Left hindlimb (tissue), 1 donor: ENCODE measurements around the gene PFKM.
A peak's percentile ranks its signal among the peaks of the same experiment; 100 is the strongest.
"Not testable (repeated sequence)": the region's sequence is repeated elsewhere in the genome, so short reads cannot be mapped to it uniquely, and the experiment has no call there.

Experiments
- DNase-seq: peaks from one replicate; pipeline ENCODE4 v3.0.0-alpha.2; 2018

The PFKM gene

GRCh38 chr12:48115957-48116356 lies 3.2 kb upstream of the PFKM start:
- no peak for DNase-seq

GRCh38 chr12:48118284-48118871 lies 786 bp upstream of the PFKM start:
- DNase-seq = no peak

- no peak for DNase-seq
Measured at GRCh38 chr12:48119834-48120195, 651 bp downstream of the PFKM start.

GRCh38 chr12:48121522-48121921 lies 2.4 kb downstream of the PFKM start:
- no peak for DNase-seq

GRCh38 chr12:48122065-48122834 lies 3.1 kb downstream of the PFKM start:
- DNase-seq = no peak

GRCh38 chr12:48123169-48123568 lies 4.0 kb downstream of the PFKM start:
- no peak for DNase-seq

GRCh38 chr12:48125542-48125941 lies 6.4 kb downstream of the PFKM start:
- not testable (repeated sequence) for DNase-seq

GRCh38 chr12:48125985-48126384 lies 6.8 kb downstream of the PFKM start:
- no peak for DNase-seq

- DNase-seq = no peak
Measured at GRCh38 chr12:48126953-48127630, 7.9 kb downstream of the PFKM start.

- no peak for DNase-seq
Measured at GRCh38 chr12:48128800-48129199, 9.6 kb downstream of the PFKM start.

- no peak for DNase-seq
Measured at GRCh38 chr12:48129376-48129775, 10.2 kb downstream of the PFKM start.

- no peak for DNase-seq
Measured at GRCh38 chr12:48131517-48131916, 12.4 kb downstream of the PFKM start.

GRCh38 chr12:48132826-48133225 lies 13.7 kb downstream of the PFKM start:
- DNase-seq = no peak

- no peak for DNase-seq
Measured at GRCh38 chr12:48135027-48135426, 15.9 kb downstream of the PFKM start.

GRCh38 chr12:48142818-48143674 lies 23.9 kb downstream of the PFKM start:
- no peak for DNase-seq

- no peak for DNase-seq
Measured at GRCh38 chr12:48143898-48144297, 24.7 kb downstream of the PFKM start.

GRCh38 chr12:48145981-48146380 lies 26.8 kb downstream of the PFKM start:
- DNase-seq = no peak

- DNase-seq = no peak
Measured at GRCh38 chr12:48151103-48151771, 32.1 kb downstream of the PFKM start.

GRCh38 chr12:48155786-48156185 lies 36.6 kb downstream of the PFKM start:
- not testable (repeated sequence) for DNase-seq

GRCh38 chr12:48156652-48157017 lies 37.5 kb downstream of the PFKM start:
- DNase-seq = no peak

GRCh38 chr12:48157018-48157888 lies 38.1 kb downstream of the PFKM start, which contains the start of gene ASB8:
TSS of gene ASB8 (minus strand) at chr12:48157515. CDS start at chr12:48153496, 4,019 bp downstream.
- peak; percentile 98 for DNase-seq
